ENCODE results near the gene PPP3R1. TPM values are rescaled to one million over a fixed set of nuclear protein-coding genes. Genes with fewer than 3 reads are reported as not detected.

The PPP3R1 gene
- total RNA-seq, 5 donors from 2014 or later (not counting 1 experiment from before 2014, with no cell fraction given) = 53.2 to 65.0 (median 57.7) TPM

DNA sequence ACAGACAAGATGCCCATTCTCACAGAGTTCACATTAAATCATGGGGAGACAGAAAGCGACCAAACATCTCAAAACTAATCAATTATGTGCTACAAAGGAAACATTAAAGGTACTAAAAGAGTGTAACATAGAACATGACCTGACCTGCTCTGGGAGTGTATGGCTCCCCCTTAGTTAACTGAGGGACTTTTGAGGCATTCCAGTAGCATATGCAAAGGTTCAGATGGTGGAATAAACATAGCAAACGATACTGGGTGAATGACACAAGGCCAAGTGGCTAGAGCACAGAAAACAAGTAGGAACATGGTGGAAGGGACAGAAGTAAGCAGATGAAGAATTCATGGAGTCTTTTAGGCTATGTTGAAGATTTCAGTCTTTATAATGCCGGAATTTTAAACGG is 11.9 kb downstream of the PPP3R1 start:
- Histone ChIP-seq H3K9me3 (no peaks in the 10 kb centered on the region), H3K27ac (ENCODE audit: low read length) (no peak overlapping the region), H3K27me3 (replicated peaks in 1 of 2; ENCODE audit: control insufficient read depth in 2 of 2, extremely low read depth in 1 of 2, insufficient read depth in 2 of 2, low read length in 1 of 2) (no peaks in the 10 kb centered on the region), H3K4me1 (ENCODE audit: control insufficient read depth in 1 of 2, extremely low read depth in 1 of 2, insufficient read depth in 2 of 2, low read length in 2 of 2) (peaks cover 22 to 42% of the 10 kb centered on the region in 2 experiments), H3K36me3 (ENCODE audit: control insufficient read depth in 2 of 2, extremely low read depth in 1 of 2, insufficient read depth in 1 of 2, low read length in 1 of 2) (peaks cover 3% of the 10 kb centered on the region in 2 donors), H3K4me3 (ENCODE audit: control insufficient read depth in 1 of 2, extremely low read depth in 1 of 2, low read length in 1 of 2) (no peak overlapping the region)
- Mint-ChIP-seq H3K4me3 (peak overlapping the region in 2 of 3 donors; percentile 17 to 41), H3K9me3 (no peaks in the 10 kb centered on the region), H3K4me1 (peaks cover 66 to 76% (median 72%) of the 10 kb centered on the region in 3 donors), H3K36me3 (peaks cover 8% of the 10 kb centered on the region), H3K27ac (peak overlapping the region in 1 of 2 donors; percentile 15), H3K27me3 (no peaks in the 10 kb centered on the region)
- ATAC-seq (replicated peaks in 1 of 4) (no peak), DNase-seq (no peak)
- ChIA-PET POLR2A (no interaction called here), CTCF (no interaction called here)
- 78% methylated on average over 1 of the region's 4 CpGs for WGBS (ENCODE audit: insufficient coverage)

DNA sequence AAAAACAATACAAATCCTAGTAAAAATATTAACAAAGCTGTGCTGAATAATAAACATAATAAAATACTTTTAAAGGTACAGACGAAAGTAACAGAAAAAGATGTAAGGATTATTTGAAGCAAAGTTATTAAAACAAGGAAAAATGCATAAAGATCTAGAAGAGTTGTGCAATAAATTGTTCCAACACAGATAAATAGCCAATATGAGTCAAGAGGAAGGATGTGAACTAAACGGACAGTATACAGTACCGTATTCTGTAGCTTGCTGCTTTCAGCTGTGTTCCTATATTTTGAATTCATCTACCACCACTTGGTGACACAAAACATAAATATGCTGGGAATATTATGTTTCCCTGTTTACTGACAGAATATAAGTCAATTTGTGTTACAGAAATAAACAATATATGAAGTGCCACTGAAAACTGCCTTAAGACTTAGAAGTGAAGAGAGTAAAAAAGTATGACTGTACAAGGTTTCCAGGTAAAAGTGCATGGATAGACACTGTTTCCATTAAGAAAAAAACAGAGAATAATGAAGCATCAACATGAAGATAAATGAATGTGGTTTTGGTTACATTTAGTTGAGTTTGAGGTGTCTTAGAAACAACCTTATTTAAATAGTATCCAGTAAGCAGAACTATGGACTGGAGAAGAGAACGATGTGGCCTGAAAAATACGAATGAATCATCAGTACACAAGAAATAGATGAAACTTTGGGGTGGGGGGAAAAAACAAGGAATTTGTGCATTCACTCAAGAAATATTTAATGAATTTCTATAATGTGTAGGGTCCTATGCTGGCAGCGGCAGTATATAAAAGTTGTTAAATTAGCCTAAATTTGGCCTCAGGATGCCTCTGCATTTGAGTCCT is 13.1 kb downstream of the PPP3R1 start:
- H3K27me3 ChIP-seq (replicated peaks in 1 of 2; ENCODE audit: control insufficient read depth in 2 of 2, extremely low read depth in 1 of 2, insufficient read depth in 2 of 2, low read length in 1 of 2) = no peaks in the 10 kb centered on the region
- DNase-seq = no peak
- ChIA-PET CTCF (interaction anchor here in 1 of 2 donors (0.7 kb wide), 1 partner anchor 33 kb away, joined by 3 read pairs; no protein-coding TSS in a partner anchor), POLR2A (interaction anchor here in 1 of 2 donors (1.0 kb wide), 1 partner anchor 11 kb away, joined by 3 read pairs; no protein-coding TSS in a partner anchor)
- no CpG with 5 or more reads among the region's 6 CpGs for WGBS (ENCODE audit: insufficient coverage)
- H3K4me3 Mint-ChIP-seq = peak overlapping the region; percentile 0 to 62 (median 22)
- H3K27me3 Mint-ChIP-seq = no peaks in the 10 kb centered on the region
- peaks cover 0 to 3% of the 10 kb centered on the region in 2 donors for H3K36me3 ChIP-seq (ENCODE audit: control insufficient read depth in 2 of 2, extremely low read depth in 1 of 2, insufficient read depth in 1 of 2, low read length in 1 of 2)
- no peaks in the 10 kb centered on the region for H3K9me3 ChIP-seq
- H3K4me3 ChIP-seq (ENCODE audit: control insufficient read depth in 1 of 2, extremely low read depth in 1 of 2, low read length in 1 of 2) = no peak overlapping the region
- H3K27ac ChIP-seq (ENCODE audit: low read length) = no peak overlapping the region
- H3K36me3 Mint-ChIP-seq = peaks cover 8% of the 10 kb centered on the region
- peaks cover 18 to 37% of the 10 kb centered on the region in 2 experiments for H3K4me1 ChIP-seq (ENCODE audit: control insufficient read depth in 1 of 2, extremely low read depth in 1 of 2, insufficient read depth in 2 of 2, low read length in 2 of 2)
- H3K9me3 Mint-ChIP-seq = no peaks in the 10 kb centered on the region
- ATAC-seq (replicated peaks in 1 of 4) = no peak
- H3K27ac Mint-ChIP-seq = peak overlapping the region; percentile 47 to 59
- H3K4me1 Mint-ChIP-seq = peaks cover 79 to 88% (median 85%) of the 10 kb centered on the region in 3 donors

DNA sequence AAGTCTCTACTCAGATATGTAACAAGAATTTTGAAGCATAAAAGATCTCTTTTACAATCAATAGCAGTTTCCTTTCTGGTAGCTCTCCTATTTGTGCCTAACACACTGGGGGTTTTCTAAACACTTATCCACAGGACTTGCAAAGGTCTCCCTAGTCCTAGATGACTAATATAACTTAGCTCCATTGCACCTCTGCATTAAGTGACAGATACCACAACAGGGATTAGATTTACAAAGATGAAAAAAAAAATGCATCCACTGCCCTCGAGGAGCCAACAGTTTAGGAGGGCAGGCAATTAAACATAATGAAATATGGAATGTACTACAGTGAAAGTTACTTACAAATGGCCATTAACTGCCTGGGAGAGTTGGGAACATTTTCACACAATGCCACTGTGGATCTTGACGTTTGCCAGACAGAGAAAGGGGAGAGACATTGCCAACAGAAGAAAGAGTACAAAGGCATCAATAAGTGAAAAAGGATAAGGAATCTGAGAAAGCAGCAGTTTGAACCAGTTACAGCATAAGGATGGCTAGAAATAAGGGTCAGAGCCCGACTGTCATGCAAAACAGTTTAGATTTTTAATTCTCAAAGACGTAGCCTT is 14.3 kb downstream of the PPP3R1 start:
- H3K9me3 Mint-ChIP-seq = no peaks in the 10 kb centered on the region
- ChIA-PET POLR2A (no interaction called here), CTCF (interaction anchor here in 1 of 2 donors (0.6 to 2.7 kb wide), 3 partner anchors 28 to 53 kb away, joined by 4 to 14 read pairs (median 5); no protein-coding TSS in a partner anchor)
- peaks cover 18 to 37% of the 10 kb centered on the region in 2 experiments for H3K4me1 ChIP-seq (ENCODE audit: control insufficient read depth in 1 of 2, extremely low read depth in 1 of 2, insufficient read depth in 2 of 2, low read length in 2 of 2)
- peaks cover 85 to 94% (median 92%) of the 10 kb centered on the region in 3 donors for H3K4me1 Mint-ChIP-seq
- DNase-seq (no peak), ATAC-seq (replicated peaks in 1 of 4) (no peak)
- no peaks in the 10 kb centered on the region for H3K27me3 ChIP-seq (replicated peaks in 1 of 2; ENCODE audit: control insufficient read depth in 2 of 2, extremely low read depth in 1 of 2, insufficient read depth in 2 of 2, low read length in 1 of 2)
- no peaks in the 10 kb centered on the region for H3K9me3 ChIP-seq
- H3K4me3 Mint-ChIP-seq = peak overlapping the region; percentile 1 to 62 (median 34)
- no peak overlapping the region for H3K27ac ChIP-seq (ENCODE audit: low read length)
- H3K36me3 ChIP-seq (ENCODE audit: control insufficient read depth in 2 of 2, extremely low read depth in 1 of 2, insufficient read depth in 1 of 2, low read length in 1 of 2) = peaks cover 0 to 3% of the 10 kb centered on the region in 2 donors
- H3K4me3 ChIP-seq (ENCODE audit: control insufficient read depth in 1 of 2, extremely low read depth in 1 of 2, low read length in 1 of 2) = no peak overlapping the region
- no peaks in the 10 kb centered on the region for H3K27me3 Mint-ChIP-seq
- no CpG with 5 or more reads among the region's 4 CpGs for WGBS (ENCODE audit: insufficient coverage)
- peaks cover 8% of the 10 kb centered on the region for H3K36me3 Mint-ChIP-seq
- peak overlapping the region; percentile 13 to 53 for H3K27ac Mint-ChIP-seq

DNA sequence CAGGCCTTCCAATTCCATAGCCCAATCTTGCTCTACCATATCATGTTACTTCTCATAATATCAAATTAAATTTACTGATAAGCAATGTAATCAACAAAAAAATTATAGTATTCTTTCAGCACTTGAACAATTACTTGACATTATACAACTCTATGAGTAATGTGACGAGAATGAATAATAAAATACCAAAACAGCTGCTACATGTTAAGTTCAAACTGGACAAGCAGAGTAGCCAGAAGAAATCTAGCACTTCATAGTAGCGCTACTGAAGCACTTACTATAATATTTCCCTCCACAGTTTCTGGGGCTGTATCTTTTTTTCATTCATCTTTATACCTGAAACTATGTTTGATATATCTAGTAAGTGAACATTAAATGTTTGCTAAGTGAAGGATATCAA is 14.9 kb downstream of the PPP3R1 start:
- Mint-ChIP-seq H3K27ac (no peak overlapping the region), H3K36me3 (peaks cover 8% of the 10 kb centered on the region), H3K9me3 (no peaks in the 10 kb centered on the region), H3K4me1 (peaks cover 89 to 92% (median 90%) of the 10 kb centered on the region in 3 donors), H3K4me3 (peak overlapping the region in 1 of 3 donors; percentile 62), H3K27me3 (no peaks in the 10 kb centered on the region)
- DNase-seq (no peak), ATAC-seq (replicated peaks in 1 of 4) (no peak)
- Histone ChIP-seq H3K4me1 (ENCODE audit: control insufficient read depth in 1 of 2, extremely low read depth in 1 of 2, insufficient read depth in 2 of 2, low read length in 2 of 2) (peaks cover 21 to 35% of the 10 kb centered on the region in 2 experiments), H3K27me3 (replicated peaks in 1 of 2; ENCODE audit: control insufficient read depth in 2 of 2, extremely low read depth in 1 of 2, insufficient read depth in 2 of 2, low read length in 1 of 2) (no peaks in the 10 kb centered on the region), H3K9me3 (no peaks in the 10 kb centered on the region), H3K36me3 (ENCODE audit: control insufficient read depth in 2 of 2, extremely low read depth in 1 of 2, insufficient read depth in 1 of 2, low read length in 1 of 2) (peaks cover 0 to 3% of the 10 kb centered on the region in 2 donors), H3K4me3 (ENCODE audit: control insufficient read depth in 1 of 2, extremely low read depth in 1 of 2, low read length in 1 of 2) (no peak overlapping the region), H3K27ac (ENCODE audit: low read length) (no peak overlapping the region)
- ChIA-PET POLR2A (no interaction called here), CTCF (interaction anchor here in 1 of 2 donors (0.6 to 2.7 kb wide), 3 partner anchors 29 to 52 kb away, joined by 4 to 14 read pairs (median 5); no protein-coding TSS in a partner anchor)
- WGBS (ENCODE audit: insufficient coverage) = no CpG with 5 or more reads among the region's 2 CpGs

DNA sequence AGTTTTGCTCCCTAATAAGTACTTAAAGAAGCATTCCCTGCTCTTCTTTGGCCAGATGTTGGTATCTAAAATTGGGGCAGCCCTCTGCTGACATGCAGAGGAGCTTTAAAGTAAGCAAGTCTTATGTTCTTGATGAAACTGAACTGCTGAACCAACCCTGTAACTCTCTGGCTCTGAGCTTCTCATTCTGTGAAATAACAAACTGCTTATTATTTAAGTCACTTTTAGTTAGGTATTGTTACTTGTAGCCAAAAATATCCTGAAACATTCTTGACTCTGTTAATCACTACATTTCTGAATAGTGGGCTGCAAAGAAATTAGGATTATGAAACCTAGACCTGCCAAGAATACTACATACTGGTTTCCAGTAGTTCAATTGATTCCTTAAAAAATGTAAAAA is 15.5 kb downstream of the PPP3R1 start:
- Histone ChIP-seq H3K4me3 (ENCODE audit: control insufficient read depth in 1 of 2, extremely low read depth in 1 of 2, low read length in 1 of 2) (no peak overlapping the region), H3K36me3 (ENCODE audit: control insufficient read depth in 2 of 2, extremely low read depth in 1 of 2, insufficient read depth in 1 of 2, low read length in 1 of 2) (peaks cover 0 to 3% of the 10 kb centered on the region in 2 donors), H3K9me3 (no peaks in the 10 kb centered on the region), H3K27me3 (replicated peaks in 1 of 2; ENCODE audit: control insufficient read depth in 2 of 2, extremely low read depth in 1 of 2, insufficient read depth in 2 of 2, low read length in 1 of 2) (no peaks in the 10 kb centered on the region), H3K4me1 (ENCODE audit: control insufficient read depth in 1 of 2, extremely low read depth in 1 of 2, insufficient read depth in 2 of 2, low read length in 2 of 2) (peaks cover 21 to 37% of the 10 kb centered on the region in 2 experiments), H3K27ac (ENCODE audit: low read length) (peak overlapping the region; percentile 6)
- H3K4me1 Mint-ChIP-seq = peaks cover 86 to 90% (median 90%) of the 10 kb centered on the region in 3 donors
- H3K9me3 Mint-ChIP-seq = no peaks in the 10 kb centered on the region
- POLR2A ChIA-PET = no interaction called here
- no peak for DNase-seq
- ATAC-seq (replicated peaks in 1 of 4) = peak in 2 of 4 experiments; percentile 27 to 45
- CTCF ChIA-PET = interaction anchor here in 1 of 2 donors (1.1 to 2.7 kb wide), 4 partner anchors 8 to 40 kb away, joined by 4 to 14 read pairs (median 10); no protein-coding TSS in a partner anchor
- no peaks in the 10 kb centered on the region for H3K27me3 Mint-ChIP-seq
- peaks cover 8% of the 10 kb centered on the region for H3K36me3 Mint-ChIP-seq
- H3K4me3 Mint-ChIP-seq = no peak overlapping the region
- H3K27ac Mint-ChIP-seq = no peak overlapping the region

DNA sequence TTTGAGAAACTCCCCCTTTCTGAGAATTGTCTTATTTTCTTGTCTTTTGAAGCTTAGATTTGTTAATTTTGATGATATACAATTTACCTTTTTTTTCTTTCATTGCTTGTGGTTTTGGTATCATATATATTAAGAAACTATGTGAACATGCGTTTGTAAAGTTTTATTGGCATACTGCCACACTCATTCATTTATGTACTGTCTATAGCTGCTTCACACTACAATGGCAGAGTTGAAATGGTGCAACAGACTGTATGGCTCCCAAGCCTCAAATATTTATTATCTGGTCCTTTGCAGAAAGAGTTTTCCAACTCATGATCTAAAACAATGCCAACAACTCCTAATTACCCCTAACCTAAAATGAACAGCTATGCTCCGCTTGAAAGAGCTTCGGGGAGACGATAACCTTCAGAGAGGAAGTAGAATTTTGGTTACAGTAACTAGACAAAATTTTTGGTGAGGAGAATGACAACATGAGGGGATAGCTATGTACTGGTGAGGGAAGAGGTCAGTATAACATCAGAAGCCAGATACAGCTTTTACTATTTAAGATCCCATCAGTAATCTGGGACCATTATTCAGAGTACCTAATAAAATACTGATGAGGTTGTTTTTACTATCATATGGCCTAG is 16.1 kb downstream of the PPP3R1 start:
- no peaks in the 10 kb centered on the region for H3K9me3 Mint-ChIP-seq
- H3K9me3 ChIP-seq = no peaks in the 10 kb centered on the region

More for the DNA sequence above, 16.1 kb downstream of the PPP3R1 start:
- peaks cover 8% of the 10 kb centered on the region for H3K36me3 Mint-ChIP-seq
- Histone ChIP-seq H3K4me1 (ENCODE audit: control insufficient read depth in 1 of 2, extremely low read depth in 1 of 2, insufficient read depth in 2 of 2, low read length in 2 of 2) (peaks cover 17 to 38% of the 10 kb centered on the region in 2 experiments), H3K4me3 (ENCODE audit: control insufficient read depth in 1 of 2, extremely low read depth in 1 of 2, low read length in 1 of 2) (no peak overlapping the region), H3K27ac (ENCODE audit: low read length) (peak overlapping the region; percentile 6), H3K27me3 (replicated peaks in 1 of 2; ENCODE audit: control insufficient read depth in 2 of 2, extremely low read depth in 1 of 2, insufficient read depth in 2 of 2, low read length in 1 of 2) (no peaks in the 10 kb centered on the region), H3K36me3 (ENCODE audit: control insufficient read depth in 2 of 2, extremely low read depth in 1 of 2, insufficient read depth in 1 of 2, low read length in 1 of 2) (peaks cover 0 to 1% of the 10 kb centered on the region in 2 donors)
- H3K4me1 Mint-ChIP-seq = peaks cover 86 to 91% (median 90%) of the 10 kb centered on the region in 3 donors
- ChIA-PET CTCF (interaction anchor here in 1 of 2 donors (0.6 to 2.7 kb wide), 5 partner anchors 8 to 85 kb away, joined by 4 to 14 read pairs (median 6); no protein-coding TSS in a partner anchor), POLR2A (no interaction called here)
- H3K27me3 Mint-ChIP-seq = no peaks in the 10 kb centered on the region
- peak overlapping the region in 1 of 3 donors; percentile 46 for H3K4me3 Mint-ChIP-seq
- H3K27ac Mint-ChIP-seq = peak overlapping the region in 1 of 2 donors; percentile 0
- DNase-seq = peak in 1 of 35 experiments; percentile 23
- WGBS (ENCODE audit: insufficient coverage) = no CpG with 5 or more reads among the region's 4 CpGs
- ATAC-seq (replicated peaks in 1 of 4) = peak in 3 of 4 experiments; percentile 46 to 66 (median 63)

All from T-cell (primary cell).